ENCODE data around the gene SYP. TPM values are rescaled to one million over a fixed set of nuclear protein-coding genes. Genes with fewer than 3 reads are reported as not detected.

The SYP gene
- total and polyA plus RNA-seq, 9 of the 15 experiments (the other 6 are each of a cell fraction or from before 2014, with no cell fraction given) = 0.48 to 5.1 (median 2.6) TPM

GRCh38 chrX:49178537-49178936 lies 21.5 kb downstream of the SYP start:
- no peak overlapping the region; a peak in 1 of 4 replicates for H3K9ac ChIP-seq (ENCODE audit: insufficient read depth in 1 of 2, low read depth in 2 of 2, low read length in 2 of 2)
- no peak overlapping the region for H2AFZ ChIP-seq (ENCODE audit: low read depth, low read length)
- no peak overlapping the region for H3K4me3 ChIP-seq
- no TSS peak for BruUV-seq (replicated peaks)
- POLR2A ChIA-PET = interaction anchor here (1.4 kb wide), 1 partner anchor 11 kb away, joined by 3 read pairs; no protein-coding TSS in a partner anchor
- H3K4me1 ChIP-seq (replicated peaks in 1 of 2; ENCODE audit: control insufficient read depth in 2 of 2, insufficient read depth in 2 of 2, low read length in 2 of 2) = peaks cover 28 to 46% of the 10 kb centered on the region in 2 experiments
- intact Hi-C loops (cut with micrococcal nuclease) (loop anchor here (5.0 to 10.0 kb wide), 3 partner anchors 136 to 374 kb away; partner anchors contain the start of genes HDAC6, OTUD5 and TFE3), in situ Hi-C loops (cut with MboI) (no loop called here)
- FAIRE-seq (no peak), ATAC-seq (no peak), DNase-seq (ENCODE audit: extremely low read depth in 1 of 4, low spot score in 3 of 4) (no peak)
- H3K9me1 ChIP-seq (ENCODE audit: control insufficient read depth, insufficient read depth, low read length) = peaks cover 3% of the 10 kb centered on the region
- peaks cover under 1% of the 10 kb centered on the region for H4K20me1 ChIP-seq (replicated peaks; ENCODE audit: control insufficient read depth, insufficient read depth, low read length)
- 76% methylated on average over 3 of the region's 3 CpGs for WGBS (ENCODE audit: insufficient coverage, low coverage, missing lambda C conversion rate)
- peaks cover 18% of the 10 kb centered on the region for H3K79me2 ChIP-seq (ENCODE audit: control insufficient read depth, insufficient read depth, low read length)
- no peaks in the 10 kb centered on the region for H3K27me3 ChIP-seq (ENCODE audit: control insufficient read depth in 2 of 2, insufficient read depth in 2 of 2, low read length in 2 of 2)
- CTCF ChIA-PET (ENCODE audit: low intra/inter-chr PET ratio) = interaction anchor here (0.9 kb wide), 1 partner anchor 55 kb away, joined by 4 read pairs; the partner anchor contains the start of gene GPKOW
- H3K36me3 ChIP-seq (ENCODE audit: control insufficient read depth, insufficient read depth, low read length) = peaks cover 87% of the 10 kb centered on the region; the same call in 2 of the 3 replicates
- no peak overlapping the region for H3K27ac ChIP-seq (ENCODE audit: extremely low read depth, low read depth, low read length)
- TF ChIP-seq MECOM (CRISPR knock-in tag; IDR thresholded peaks at IDR 0.05) (no peak), POLR2AphosphoS5 (IDR thresholded peaks at IDR 0.05; ENCODE audit: control insufficient read depth, insufficient read depth, low read depth, low read length) (no peak), MAFF (IDR thresholded peaks at IDR 0.05; ENCODE audit: low read length) (no peak), ZNF79 (CRISPR knock-in tag; IDR thresholded peaks at IDR 0.05; ENCODE audit: low read depth) (no peak), GATA2 (CRISPR knock-in tag; IDR thresholded peaks at IDR 0.05) (no peak), BRD9 (IDR thresholded peaks at IDR 0.05; ENCODE audit: low read depth, partially characterized antibody) (no peak), TCF3 (CRISPR knock-in tag; IDR thresholded peaks at IDR 0.05) (no peak), HDAC1 (IDR thresholded peaks at IDR 0.05) (no peak), ZFP30 (CRISPR knock-in tag; IDR thresholded peaks at IDR 0.05; ENCODE audit: borderline replicate concordance) (no peak), USF1 (CRISPR knock-in tag; IDR thresholded peaks at IDR 0.05) (no peak), ZKSCAN8 (CRISPR knock-in tag; IDR thresholded peaks at IDR 0.05) (no peak), HMGXB4 (CRISPR knock-in tag; IDR thresholded peaks at IDR 0.05) (no peak), ZNF77 (CRISPR knock-in tag; IDR thresholded peaks at IDR 0.05) (no peak)
- H3K4me2 ChIP-seq (ENCODE audit: insufficient read depth, low read length) = no peak overlapping the region
- H3K9me3 ChIP-seq (replicated peaks; ENCODE audit: control insufficient read depth, insufficient read depth, low read depth, low read length) = no peaks in the 10 kb centered on the region
